NT2/D1 (cell line): ENCODE measurements around the gene ILRUN.

Experiments used
- SUZ12 ChIP-seq: IDR thresholded peaks from 2 replicates; pipeline ENCODE4 v1.6.1; 2011; ENCODE audit not compliant: insufficient read length, insufficient read depth; ENCODE audit errors: extremely low read depth
- YY1 ChIP-seq: IDR thresholded peaks from 2 replicates; pipeline ENCODE4 v1.6.1; 2011; ENCODE audit not compliant: insufficient read length, insufficient read depth
- ZNF274 ChIP-seq: IDR thresholded peaks from 2 replicates; pipeline ENCODE4 v1.6.1; 2011; ENCODE audit warnings: mild to moderate bottlenecking, low read depth, low read length

- TF ChIP-seq ZNF274, result no peak
- TF ChIP-seq YY1, result no peak
- TF ChIP-seq SUZ12, result no peak
Measured at GRCh38 chr6:34657037-34657306, 39.6 kb downstream of the ILRUN start.
